Brain microvascular endothelial cell (primary cell): Measurements from ENCODE around the gene FITM1.

Experiments
- DNase-seq: peaks from one replicate; pipeline ENCODE4 v3.0.0-alpha.2; 2020
- H3K27ac ChIP-seq: fragments of 250-450 bp; sonication (Bioruptor Pico); 2 replicates; pipeline ENCODE4 v1.5.1; 2020; ENCODE audit warnings: mild to moderate bottlenecking, moderate library complexity
- H3K27me3 ChIP-seq: fragments of 250-450 bp; sonication (Bioruptor Pico); replicated peaks from 2 replicates; pipeline ENCODE4 v1.5.1; 2020; ENCODE audit warnings: mild to moderate bottlenecking
- H3K36me3 ChIP-seq: fragments of 250-450 bp; sonication (Bioruptor Pico); replicated peaks from 2 replicates; pipeline ENCODE4 v1.5.1; 2020; ENCODE audit warnings: mild to moderate bottlenecking
- H3K4me3 ChIP-seq: 2 replicates; pipeline ENCODE4 v1.5.1; 2011; ENCODE audit warnings: low read depth, mild to moderate bottlenecking, control low read depth, low read length, moderate library complexity
- CTCF ChIP-seq: IDR thresholded peaks from 2 replicates; pipeline ENCODE4 v1.5.1; 2011; ENCODE audit warnings: low read depth, mild to moderate bottlenecking, moderate library complexity, low read length, control low read depth, inconsistent platforms; ENCODE audit errors: missing control alignments
- in situ Hi-C: cut with HindIII; loops from 2 replicates; pipeline ENCODE4 v1.10.0; 2017; ENCODE audit warnings: low sequenced_read_pairs, low pct_ligation_motif_present

Gene FITM1

GRCh38 chr14:24177891-24178290 is 47.4 kb downstream of the FITM1 start:
- DNase-seq, result no peak
- Histone ChIP-seq H3K27ac (no peak overlapping the region), H3K27me3 (no peaks in the 10 kb centered on the region), H3K4me3 (no peak overlapping the region), H3K36me3 (peaks cover 56% of the 10 kb centered on the region)
- in situ Hi-C loops, result no loop called here
- no peak for TF ChIP-seq CTCF

- no peak for TF ChIP-seq CTCF
- H3K36me3 ChIP-seq, result peaks cover 61% of the 10 kb centered on the region
- H3K27ac ChIP-seq, result no peak overlapping the region
- no peak for DNase-seq
- H3K27me3 ChIP-seq, result no peaks in the 10 kb centered on the region
- H3K4me3 ChIP-seq, result no peak overlapping the region
- in situ Hi-C loops, result no loop called here
Measured at GRCh38 chr14:24178399-24179178, 48.1 kb downstream of the FITM1 start.

GRCh38 chr14:24179294-24179960 is 49.0 kb downstream of the FITM1 start:
- H3K36me3 ChIP-seq, result peaks cover 67% of the 10 kb centered on the region
- H3K27ac ChIP-seq, result no peak overlapping the region
- H3K4me3 ChIP-seq, result no peak overlapping the region
- no peak for DNase-seq
- TF ChIP-seq CTCF, result no peak
- H3K27me3 ChIP-seq, result no peaks in the 10 kb centered on the region
- in situ Hi-C loops, result no loop called here

GRCh38 chr14:24179961-24180796 is 49.7 kb downstream of the FITM1 start:
- DNase-seq, result peak; percentile 20
- Histone ChIP-seq H3K27me3 (no peaks in the 10 kb centered on the region), H3K4me3 (no peak overlapping the region), H3K27ac (no peak overlapping the region), H3K36me3 (peaks cover 73% of the 10 kb centered on the region)
- TF ChIP-seq CTCF, result no peak
- in situ Hi-C loops, result no loop called here

GRCh38 chr14:24181371-24182077 is 51.1 kb downstream of the FITM1 start:
- H3K36me3 ChIP-seq, result peaks cover 81% of the 10 kb centered on the region
- no peaks in the 10 kb centered on the region for H3K27me3 ChIP-seq
- in situ Hi-C loops, result no loop called here
- DNase-seq, result no peak
- H3K27ac ChIP-seq, result no peak overlapping the region
- no peak for TF ChIP-seq CTCF
- H3K4me3 ChIP-seq, result no peak overlapping the region
